Hematopoietic multipotent progenitor cell treated with erythropoietin and hydrocortisone succinate and interleukin-3 and kit ligand, for 15 days (in vitro differentiated cells): ENCODE data around the gene HIRIP3.
"Not testable (repeated sequence)": the region's sequence is repeated elsewhere in the genome, so short reads cannot be mapped to it uniquely, and the experiment has no call there.

ENCODE experiments used
- DNase-seq: peaks from one replicate; pipeline ENCODE4 v3.0.0-alpha.2; 2015; ENCODE audit warnings: low spot score

Gene HIRIP3

DNA sequence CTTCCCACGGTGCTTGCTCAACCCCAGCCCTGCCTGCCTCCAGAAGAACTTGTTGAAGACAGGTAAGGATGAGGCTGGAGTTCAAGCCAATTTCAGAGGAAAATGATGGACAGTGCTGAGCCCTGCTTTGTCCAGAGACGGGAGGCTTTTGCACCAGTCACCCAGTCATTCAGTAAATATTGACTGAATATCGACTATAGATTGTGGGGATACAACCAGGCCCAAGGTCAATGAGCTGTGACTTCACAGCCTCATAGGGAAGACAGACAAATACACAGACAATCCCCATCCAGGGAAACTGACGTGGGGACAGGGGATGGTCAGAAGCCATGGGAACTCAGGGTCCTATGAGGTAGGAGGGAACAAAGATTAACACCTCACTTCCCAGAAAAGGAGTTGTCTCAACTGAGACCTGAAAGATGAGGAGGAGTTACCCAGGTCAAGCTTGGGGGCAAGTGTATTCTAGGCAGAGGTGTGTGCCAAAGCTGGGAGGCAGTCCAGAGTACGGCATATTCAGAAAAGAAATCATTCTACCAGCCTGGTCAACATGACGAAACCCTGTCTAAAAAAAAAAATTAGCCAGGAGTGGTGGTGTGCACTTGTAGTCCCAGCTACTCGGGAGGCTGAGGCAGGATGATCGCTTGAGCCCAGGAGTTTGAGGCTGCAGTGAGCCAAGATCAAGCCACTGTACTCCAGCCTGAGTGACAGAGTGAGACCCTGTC is 21.3 kb upstream of the HIRIP3 start:
- no peak for DNase-seq

DNA sequence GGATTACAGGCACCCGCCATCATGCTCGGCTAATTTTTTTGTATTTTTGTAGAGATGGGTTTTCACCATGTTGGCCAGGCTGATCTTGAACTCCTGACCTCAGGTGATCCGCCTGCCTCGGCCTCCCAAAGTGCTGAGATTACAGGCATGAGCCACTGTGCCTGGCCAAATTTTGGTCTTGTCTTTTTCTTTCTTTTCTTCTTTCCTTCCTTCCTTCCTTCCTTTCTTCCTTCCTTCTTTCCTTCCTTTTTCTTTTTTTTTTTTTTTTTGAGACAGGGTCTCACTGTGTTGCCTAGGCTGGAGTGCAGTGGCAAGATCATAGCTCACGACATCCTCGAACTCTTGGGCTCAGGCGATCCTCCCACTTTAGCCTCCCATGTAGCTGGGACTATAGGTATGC is 20.0 kb upstream of the HIRIP3 start:
- not testable (repeated sequence) for DNase-seq

DNA sequence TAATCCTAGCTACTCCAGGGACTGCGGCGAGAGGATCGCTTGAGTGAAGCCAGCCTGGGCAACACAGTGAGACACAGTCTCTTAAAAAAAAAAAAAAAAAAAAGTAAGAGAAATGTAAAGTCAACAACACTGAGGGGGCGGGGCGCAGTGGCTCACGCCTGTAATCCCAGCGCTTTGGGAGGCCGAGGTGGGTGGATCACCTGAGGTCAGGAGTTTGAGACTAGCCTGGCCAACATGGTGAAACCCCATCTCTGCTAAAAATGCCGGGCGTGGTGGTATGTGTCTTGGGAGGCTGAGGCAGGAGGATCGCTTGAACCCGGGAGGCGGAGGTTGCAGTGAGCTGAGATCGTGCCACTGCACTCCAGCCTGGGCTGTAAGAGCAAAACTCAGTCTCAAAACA is 17.2 kb upstream of the HIRIP3 start:
- DNase-seq = not testable (repeated sequence)

DNA sequence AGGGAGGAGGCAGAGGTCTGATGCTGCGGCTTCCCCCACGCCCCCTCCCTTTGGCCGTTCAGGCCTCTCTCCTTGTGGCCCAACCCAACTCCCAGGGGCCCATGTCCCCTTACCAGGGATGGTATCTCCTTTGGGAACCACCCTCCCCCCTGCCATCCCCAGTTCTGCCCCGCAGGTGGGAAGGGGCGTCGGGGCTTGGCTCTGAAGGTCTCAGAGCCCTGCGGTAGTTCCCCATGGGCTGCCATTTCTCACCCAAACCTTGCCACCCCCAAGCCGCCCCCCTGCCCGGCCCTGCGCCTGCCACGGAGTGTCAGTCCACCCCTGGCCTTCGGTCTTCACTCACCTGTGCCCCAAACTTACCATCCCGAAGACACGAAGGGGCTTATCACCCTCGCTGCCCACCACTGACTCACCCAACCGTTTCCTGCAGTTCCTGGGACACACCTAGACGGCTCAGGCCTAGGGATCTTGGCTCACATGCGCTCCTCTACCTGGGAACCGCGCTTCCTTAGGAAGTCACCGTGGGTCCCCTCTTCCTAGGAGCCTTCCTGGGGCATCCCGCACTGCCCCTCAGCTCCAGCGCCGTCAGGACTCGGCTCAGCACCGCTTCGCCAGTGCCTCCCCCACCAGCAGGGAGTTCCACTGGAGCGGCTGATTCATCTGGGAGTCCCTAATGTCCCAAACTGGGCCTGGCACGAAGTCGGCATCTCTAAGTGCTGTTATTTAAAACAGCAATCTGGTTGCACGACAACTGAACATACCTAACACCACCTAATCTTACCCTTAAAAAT is 16.5 kb upstream of the HIRIP3 start:
- no peak for DNase-seq

DNA sequence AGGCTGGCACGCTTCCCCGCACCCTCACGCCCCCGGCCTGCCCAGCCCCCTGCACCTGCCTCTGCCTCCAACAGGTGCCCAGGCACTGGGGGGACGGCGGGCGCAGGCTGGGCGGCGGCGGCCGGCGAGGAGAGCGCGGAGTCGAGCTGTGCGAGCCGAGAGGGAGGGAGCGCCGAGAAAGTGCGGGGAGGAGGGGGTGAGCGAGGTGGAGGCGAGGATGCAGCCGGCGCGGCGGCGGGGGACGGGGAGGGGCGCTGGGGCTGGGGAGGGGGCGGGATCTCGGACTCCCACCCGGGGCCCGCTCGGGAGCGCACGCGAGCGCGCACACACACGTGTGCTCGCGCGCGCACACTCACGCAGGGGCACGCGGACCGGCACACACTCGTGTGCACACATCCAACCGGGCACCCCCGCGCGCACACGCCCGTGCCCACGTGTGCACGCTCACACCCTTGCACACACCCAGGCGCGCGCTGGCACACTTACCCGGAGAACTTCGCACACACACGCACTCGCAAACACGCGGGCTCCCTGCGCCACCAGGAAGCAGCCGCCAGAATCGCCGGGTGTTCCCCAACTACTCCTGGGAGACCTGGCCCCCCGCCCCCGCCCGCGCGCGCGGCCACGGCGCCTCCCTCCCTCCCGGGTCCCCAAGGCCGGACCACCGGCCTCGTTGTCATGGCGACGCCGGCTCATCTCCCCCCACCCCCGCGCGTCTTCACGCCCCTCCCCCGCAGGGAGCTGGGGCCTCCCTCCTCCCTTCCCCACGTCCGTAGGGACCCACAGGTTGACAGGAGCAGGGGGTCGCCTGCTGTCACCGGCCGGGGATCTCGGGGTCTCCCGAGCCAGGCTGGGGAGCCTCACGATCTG is 15.7 kb upstream of the HIRIP3 start, which contains the start of gene DOC2A:
Gene DOC2A, minus strand, starts transcription at position 184 of the 870 bp plus-strand sequence. CDS start 805 bp downstream, outside the sequence.
- no peak for DNase-seq

DNA sequence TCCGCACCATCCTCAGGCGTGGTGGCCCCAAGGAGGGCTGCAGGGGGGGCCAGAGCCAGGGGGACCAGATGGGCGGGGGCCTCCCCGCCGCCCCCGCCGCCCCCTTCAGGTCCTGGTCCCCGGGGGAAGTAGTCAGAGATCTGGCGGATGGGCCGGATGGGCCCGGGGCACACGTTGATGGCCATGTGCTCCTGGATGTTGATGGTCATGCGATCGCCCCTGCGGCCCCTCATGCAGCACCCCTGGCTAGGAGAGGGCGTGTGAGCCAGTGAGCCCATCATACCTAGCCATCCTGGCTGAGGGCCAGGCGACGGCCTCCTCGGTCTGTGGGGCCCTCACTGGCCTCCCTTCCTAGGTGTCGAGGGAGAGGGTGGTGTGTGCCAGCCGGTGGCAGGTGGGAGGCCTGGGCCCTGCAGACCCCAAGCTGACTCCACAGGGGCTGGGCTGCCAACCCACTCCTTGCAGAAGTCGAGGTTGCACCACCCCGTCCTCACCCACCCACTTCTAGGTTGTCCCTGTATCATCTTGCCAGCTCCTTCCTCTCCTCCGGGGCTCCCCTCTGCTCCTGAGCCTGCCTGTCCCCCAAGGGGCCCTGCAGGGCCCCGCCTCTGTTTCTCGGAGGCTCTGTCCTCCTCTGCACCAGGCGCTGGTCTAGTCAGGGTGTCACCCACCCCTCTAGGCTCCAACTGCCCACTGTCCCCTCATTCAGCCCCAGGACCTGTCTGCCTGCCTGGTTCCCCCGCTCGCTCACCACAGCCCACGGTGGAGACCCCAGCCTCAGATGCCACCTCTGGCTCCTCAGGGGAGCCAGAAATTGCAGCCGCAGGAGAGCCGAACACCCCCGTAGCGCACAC is 14.8 kb upstream of the HIRIP3 start:
- no peak for DNase-seq

DNA sequence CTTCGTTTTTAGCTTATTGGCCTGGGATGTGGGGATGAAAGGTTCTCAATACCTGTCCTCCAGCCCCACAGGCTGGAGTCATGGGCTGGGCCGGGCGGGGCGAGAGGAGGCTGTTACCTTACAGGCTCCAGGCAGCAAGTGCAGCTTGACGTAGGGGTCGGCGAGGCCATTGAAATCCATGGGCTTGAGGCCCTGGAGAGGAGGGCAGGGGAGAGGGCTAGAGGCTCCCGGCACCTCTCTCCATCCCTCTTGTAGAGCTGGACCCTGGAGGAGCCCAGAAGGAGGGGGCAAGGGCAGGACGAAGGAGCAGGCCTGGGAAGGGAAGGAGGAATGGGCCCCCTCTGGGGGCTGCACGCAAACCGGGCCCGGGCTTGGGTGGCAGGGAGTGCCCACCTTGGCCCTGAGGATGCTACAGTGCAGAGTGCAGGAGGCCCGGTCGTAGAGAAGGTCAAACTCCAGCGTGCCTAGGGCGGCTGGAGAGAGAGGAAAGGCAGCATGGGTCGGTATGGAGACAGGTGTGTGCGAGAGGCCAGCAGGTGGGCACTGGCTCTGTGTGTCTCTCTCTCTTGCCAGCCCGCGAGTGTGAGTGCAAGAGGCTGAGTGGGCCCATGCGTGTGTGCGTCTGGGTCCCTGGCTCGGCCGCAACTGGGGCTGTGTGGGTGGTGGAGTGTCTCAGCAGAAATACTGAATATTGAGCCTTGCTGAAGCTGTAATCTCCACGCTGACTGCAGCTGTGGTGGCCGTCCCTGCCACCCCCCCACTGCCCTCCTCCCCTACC is 13.9 kb upstream of the HIRIP3 start:
- DNase-seq = no peak

DNA sequence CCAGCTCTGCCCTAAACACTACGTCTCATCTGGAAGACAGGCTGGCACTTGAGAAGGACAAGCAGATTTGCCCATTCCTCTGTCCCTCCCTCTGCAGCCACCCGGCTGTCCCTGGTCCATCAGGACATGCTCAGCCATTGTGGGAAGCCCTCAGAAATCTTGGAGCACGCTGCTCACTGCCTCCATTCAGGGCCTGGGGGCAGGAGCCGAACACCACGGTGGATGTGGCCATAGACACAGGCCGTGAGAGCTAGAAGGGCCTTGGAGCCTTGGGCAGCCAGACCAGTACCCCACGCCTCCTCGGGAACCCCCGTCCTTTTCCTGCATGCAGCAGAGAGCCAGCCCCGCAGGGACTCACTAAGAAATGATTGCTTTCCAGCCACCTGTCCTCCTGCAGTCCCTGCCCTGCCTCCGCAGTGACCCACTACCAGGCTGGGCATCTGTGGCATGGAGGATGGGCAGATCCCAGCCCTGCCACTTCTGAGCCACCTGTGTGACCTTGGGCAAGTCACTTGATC is 12.0 kb upstream of the HIRIP3 start:
- DNase-seq = no peak

DNA sequence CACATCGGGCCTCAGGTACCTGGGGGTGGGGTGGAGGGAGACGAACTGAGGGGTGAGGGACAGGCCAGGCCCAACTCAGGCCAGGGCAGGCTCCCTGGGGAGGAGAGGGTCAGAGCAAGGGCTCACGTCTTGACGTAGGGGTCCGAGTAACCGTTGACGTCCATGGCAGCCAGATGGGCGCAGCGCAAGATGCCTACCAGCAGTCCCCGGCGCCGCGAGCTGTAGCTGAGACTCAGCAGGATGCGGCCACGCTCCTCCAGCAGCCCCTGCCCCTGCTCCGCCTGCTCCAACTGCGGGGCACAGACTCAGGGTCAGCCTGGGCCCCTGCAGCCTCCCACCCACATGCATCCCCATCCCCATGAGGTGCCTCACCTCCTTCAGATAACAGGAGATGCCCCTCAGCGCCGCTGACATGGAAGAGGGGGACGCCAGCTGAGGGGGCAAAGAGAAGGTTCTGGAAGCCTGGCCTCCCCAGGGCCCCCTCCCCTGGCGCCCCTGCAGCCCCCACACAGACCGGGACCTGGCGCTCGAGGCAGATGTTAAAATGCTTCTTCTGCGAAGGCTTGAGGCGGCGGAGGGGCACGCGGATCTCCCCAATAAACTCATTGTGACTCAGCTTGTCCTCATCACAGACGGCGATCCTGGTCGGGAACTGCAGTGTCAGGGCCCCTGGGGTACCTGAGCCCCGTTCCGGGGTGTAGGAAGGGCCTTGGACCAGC is 11.4 kb upstream of the HIRIP3 start:
- no peak for DNase-seq

DNA sequence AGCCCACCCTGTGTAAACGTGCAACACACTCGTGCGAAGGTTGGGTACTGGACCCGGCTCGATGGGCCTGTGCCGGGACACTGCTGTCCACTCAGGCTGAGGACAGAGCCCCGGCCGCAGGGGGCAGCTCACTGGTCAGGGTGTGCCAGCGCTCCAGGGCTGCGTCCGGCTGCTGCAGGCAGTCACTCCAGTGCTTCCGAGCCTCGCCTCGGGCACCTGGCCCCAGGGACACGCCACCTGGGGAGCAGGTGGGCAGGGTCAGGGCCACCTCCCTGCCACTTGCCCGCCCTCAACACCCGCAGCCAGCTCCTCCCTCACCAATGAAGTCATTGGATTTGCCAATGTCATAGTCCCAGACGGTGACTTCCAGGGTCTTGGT is 10.7 kb upstream of the HIRIP3 start:
- no peak for DNase-seq

DNA sequence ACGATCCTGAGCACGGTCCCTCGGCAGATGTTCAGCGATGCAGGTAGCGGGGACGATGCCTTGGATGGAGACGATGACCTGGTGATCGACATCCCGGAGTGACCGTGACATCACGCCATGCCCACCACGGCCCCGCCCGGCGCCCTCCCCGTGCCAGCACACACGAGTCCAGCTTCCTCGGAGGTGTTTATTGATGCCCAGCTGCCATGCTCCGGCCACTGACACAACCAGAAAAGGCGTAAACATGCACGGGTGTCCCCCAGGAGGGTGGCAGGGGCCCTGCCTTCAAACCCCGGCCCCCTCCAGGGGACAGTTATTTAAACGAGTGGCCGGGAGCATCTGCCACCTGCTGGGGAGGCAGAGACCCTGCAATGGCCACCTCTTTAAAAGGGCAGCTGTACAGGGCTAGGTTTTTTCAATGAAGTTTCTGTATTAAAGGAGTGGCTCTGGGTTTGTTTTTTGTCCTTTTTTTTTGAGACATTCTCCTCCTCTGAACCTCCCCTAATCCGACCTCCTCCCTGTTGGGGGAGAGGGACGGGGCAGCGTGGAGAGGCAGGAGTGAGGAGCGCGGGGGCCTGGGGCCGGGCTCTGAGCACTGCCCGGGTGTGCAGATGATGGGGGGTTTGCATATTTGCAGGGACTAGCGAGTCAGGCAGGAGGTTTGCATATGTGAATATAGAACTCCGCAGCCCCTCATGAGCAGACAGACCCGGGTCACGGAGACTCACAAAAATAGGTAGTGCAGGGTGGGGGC is 10.1 kb upstream of the HIRIP3 start:
- DNase-seq = peak; percentile 46

DNA sequence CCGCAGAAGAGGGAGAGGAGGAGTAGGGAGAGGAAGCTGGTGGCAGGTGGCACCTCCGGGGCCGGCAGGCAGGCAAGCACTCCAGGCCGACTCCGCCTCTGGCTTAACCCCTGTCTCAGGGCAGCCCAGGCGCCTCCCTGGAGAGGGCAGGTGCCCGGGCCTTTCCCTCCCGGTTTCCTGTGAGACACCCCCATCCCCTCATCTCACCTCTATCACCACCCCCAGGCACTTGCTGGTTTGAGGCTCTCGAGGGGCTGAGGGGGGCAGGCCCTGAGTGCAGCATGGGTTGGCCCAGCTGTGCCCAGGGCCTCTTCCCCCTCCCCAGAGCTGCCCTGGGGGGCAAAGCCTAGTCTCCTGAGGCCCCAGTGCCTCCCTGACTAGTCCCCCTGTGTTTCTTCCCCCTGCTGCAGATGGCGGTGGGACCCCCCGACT is 9.4 kb upstream of the HIRIP3 start:
- no peak for DNase-seq

DNA sequence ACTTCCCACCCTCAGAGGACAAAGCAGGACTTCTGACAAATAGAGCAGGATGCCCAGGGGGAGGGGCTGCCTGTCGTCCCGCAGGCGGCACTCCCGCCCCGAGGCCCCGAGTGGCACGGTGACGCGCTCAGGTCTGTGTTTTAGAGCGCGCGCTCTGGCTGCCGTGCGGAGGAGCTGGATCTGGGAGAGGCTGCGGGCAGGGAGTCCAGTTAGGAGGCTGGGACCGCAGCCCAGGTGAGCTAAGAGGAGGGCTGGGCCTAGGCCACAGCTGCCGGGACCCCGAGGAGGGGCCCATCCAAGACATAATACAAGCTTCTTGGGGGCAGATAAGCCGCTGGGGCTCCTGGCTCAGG is 9.0 kb upstream of the HIRIP3 start:
- DNase-seq = no peak

DNA sequence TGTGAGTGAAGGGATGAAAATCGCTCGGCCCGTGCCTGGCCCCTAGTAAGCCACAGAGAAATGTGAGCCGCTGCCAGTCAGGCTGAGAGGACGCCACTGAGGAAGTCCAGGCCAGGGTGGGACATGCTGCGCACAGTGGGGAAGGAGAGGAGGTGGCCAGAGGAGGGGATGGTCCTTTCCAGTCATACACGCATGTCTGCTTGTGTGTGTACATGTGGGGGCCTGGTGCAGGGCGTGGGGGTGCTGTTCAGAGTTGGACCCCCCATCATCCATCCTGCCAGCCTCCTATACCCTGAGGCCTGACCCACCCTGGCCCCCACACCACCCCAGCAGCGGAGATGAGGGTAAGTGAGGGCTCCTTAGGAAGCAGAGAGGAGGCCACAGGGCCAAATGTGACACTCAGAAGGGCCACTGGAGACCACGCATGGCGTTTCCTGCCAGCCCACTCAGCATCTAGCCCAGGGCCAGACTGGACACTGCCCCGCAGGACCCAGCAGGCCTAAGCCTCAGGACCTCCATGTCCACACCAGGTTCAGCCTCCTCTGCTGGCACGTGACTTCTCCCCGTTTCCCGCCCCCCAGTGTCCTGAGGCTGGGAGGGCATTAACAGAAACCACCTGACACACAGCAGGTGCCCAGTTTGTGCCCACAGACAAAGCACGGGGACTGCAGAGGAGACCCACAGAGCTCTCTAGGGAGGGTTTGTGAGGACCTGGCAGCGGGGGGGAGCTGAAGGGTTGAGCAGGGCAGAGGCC is 8.4 kb upstream of the HIRIP3 start:
- DNase-seq = no peak

DNA sequence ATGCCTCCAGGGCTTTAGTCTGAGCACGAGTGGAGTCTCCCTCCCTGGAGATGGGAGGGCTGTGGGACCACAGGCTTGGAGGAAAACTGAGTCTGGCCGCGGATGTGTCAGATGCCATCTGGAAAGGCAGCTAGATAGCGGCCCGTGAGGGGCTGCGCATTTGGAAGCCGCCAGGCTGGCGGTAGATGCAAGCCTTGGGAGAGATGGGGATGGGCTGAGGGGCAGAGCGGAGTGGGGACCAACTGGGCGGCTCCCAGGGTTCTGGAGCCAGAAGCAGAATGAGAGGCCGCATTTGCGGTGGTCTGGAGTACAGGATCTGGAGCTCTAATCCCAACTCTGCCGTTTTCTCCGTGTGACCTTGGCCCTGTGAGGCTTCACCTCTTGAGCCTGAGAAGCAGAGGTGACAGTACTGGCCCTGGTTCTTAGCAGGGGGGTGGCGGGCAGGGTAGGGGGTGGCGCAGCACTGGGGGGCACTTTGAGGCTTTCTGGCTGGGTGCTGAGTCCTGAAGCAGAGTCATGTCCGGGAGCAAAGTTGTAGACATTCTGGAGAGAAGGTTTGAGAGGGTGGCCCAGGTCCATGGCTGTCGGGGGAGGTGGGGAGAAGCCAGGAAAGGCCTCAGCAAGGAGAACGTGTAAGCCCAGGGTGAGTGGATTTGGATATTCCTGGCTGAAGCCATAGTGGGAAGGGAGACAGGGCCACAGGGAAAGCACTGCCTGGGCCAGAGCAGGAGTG is 7.4 kb upstream of the HIRIP3 start:
- DNase-seq = no peak

DNA sequence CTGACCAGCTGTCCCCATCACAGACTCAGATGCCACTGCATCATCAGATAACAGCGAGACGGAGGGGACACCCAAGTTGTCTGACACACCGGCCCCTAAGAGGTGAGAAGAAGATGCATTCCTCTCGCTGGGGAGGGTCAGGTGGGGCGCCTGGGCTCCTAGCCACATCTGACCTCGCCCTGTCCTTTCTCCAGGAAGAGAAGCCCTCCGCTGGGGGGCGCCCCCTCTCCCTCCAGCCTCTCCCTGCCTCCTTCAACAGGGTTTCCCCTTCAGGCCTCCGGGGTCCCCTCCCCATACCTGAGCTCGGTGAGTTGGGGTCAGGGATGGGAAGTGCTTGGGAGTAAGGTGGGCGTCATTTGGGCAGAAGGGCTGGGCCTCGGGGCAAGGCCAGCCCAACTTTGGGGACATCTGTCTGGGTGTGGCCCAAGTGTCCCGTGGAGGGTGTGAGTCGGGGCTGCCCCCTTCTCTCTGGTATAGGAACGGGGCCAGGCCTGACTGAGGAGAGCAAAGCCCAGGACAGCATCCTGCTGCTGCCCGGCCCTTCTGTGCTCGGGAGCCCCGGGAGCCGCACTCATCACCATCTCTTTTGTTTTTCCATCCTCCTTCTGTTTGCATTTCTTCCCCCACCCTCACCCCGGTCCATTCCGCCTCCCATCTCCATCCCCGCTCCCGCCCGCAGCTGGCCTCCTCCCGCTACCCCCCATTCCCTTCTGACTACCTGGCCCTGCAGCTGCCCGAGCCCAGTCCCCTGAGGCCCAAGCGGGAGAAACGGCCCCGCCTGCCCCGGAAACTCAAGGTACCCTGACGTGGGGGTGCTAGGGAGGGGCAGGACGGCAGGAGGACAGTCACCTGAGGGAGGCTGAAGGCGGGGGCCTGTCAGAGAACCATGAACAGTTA is 5.6 kb upstream of the HIRIP3 start:
- no peak for DNase-seq

DNA sequence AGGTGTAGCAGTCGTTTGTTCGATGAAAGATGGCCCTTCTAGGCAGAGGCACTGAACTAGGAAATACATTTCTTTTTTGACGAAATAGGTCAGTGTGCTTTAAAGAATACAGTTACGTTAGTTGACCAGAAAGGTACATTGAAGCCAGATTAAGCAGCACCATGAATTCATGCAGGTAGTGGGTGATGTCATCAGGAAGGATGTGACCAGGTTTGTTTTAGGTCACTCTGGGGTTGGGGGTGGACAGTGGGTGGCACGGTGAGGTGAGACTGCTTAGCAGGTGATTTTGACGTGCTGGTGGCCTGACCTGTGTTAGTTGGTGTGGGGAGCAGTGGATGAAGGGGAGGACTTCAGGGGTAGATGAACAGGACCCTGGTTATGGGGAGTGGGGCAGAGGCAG is 4.2 kb upstream of the HIRIP3 start:
- DNase-seq = no peak
